Suprapubic skin (tissue), 3 donors: ENCODE data around the gene LRP1B.
A peak's percentile ranks its signal among the peaks of the same experiment; 100 is the strongest.

ENCODE experiments used
- CTCF ChIP-seq, 2 donors: fragments of 200-600 bp in 1 of 2; fragments of 450-650 bp in 1 of 2; sonication (generic) in 1 of 2; IDR thresholded peaks; one replicate each; pipeline ENCODE4 v1.5.1; 2016 to 2019; ENCODE audit warnings: antibody characterized with exemption in 2 of 2, mild to moderate bottlenecking in 1 of 2, moderate library complexity in 1 of 2
- POLR2A ChIP-seq, 2 donors: fragments of 450-650 bp; IDR thresholded peaks; one replicate each; pipeline ENCODE4 v1.6.1; 2017; ENCODE audit warnings: antibody characterized with exemption in 2 of 2, mild to moderate bottlenecking in 2 of 2, moderate library complexity in 2 of 2

- TF ChIP-seq CTCF (IDR thresholded peaks at IDR 0.05) (peak; percentile 18 to 40), POLR2A (IDR thresholded peaks at IDR 0.05) (no peak)
Observed at GRCh38 chr2:142140434-142140845, 9.6 kb upstream of the LRP1B start.
